Lung (tissue), 12 donors: Measurements from ENCODE around the gene TAS1R1. TPM values are rescaled to one million over a fixed set of nuclear protein-coding genes. Genes with fewer than 3 reads are reported as not detected.

Experiments
- ATAC-seq: fragments of 200-7000 bp; cut with Tn5 transposase; one replicate; pipeline ENCODE4 v1.9.1; 2020; ENCODE audit warnings: moderate number of reproducible peaks; ENCODE audit not compliant: insufficient read depth, low FRiP score
- DNase-seq, 3 donors: peaks; one replicate each; pipeline ENCODE4 v3.0.0-alpha.2; 2013 to 2017
- H3K27ac ChIP-seq, 2 donors: one replicate each; pipeline ENCODE4 v1.5.1; 2013; ENCODE audit warnings: mild to moderate bottlenecking in 2 of 2, moderate library complexity in 2 of 2, control low read depth in 1 of 2, inconsistent platforms in 1 of 2, low read depth in 1 of 2, low read length in 1 of 2
- H3K27me3 ChIP-seq, 3 donors: one replicate each; pipeline ENCODE4 v1.5.1; 2013; ENCODE audit warnings: low read length in 2 of 3; ENCODE audit not compliant: control insufficient read depth in 3 of 3, insufficient read depth in 3 of 3
- H3K36me3 ChIP-seq, 4 donors: one replicate each; pipeline ENCODE4 v1.5.1; 2013; ENCODE audit warnings: low read length in 4 of 4, mild to moderate bottlenecking in 1 of 4, moderate library complexity in 1 of 4; ENCODE audit not compliant: control insufficient read depth in 4 of 4, insufficient read depth in 4 of 4
- H3K4me1 ChIP-seq, 5 donors: one replicate each; pipeline ENCODE4 v1.5.1; 2013; ENCODE audit warnings: low read length in 5 of 5, mild to moderate bottlenecking in 2 of 5, moderate library complexity in 1 of 5; ENCODE audit not compliant: control insufficient read depth in 5 of 5, insufficient read depth in 5 of 5
- H3K4me3 ChIP-seq: one replicate; pipeline ENCODE4 v1.5.1; 2013; ENCODE audit warnings: mild to moderate bottlenecking, control low read depth, moderate library complexity
- H3K9ac ChIP-seq, 2 donors: one replicate each; pipeline ENCODE4 v1.5.1; 2013; ENCODE audit warnings: low read length in 2 of 2, control low read depth in 1 of 2; ENCODE audit not compliant: insufficient read depth in 1 of 2
- H3K9me3 ChIP-seq, 4 donors: one replicate each; pipeline ENCODE4 v1.5.1; 2013; ENCODE audit warnings: low read length in 3 of 4, mild to moderate bottlenecking in 1 of 4, moderate library complexity in 1 of 4; ENCODE audit not compliant: control insufficient read depth in 4 of 4, insufficient read depth in 3 of 4
- CTCF ChIP-seq: IDR thresholded peaks from 2 replicates; pipeline ENCODE4 v1.5.1; 2012; ENCODE audit warnings: mild to moderate bottlenecking; ENCODE audit errors: control extremely low read depth, extremely low read depth
- WGBS, 2 donors: extraction: QIAGEN DNeasy Blood & Tissue Kit; methylation state at CpG; one replicate each; pipeline ENCODE4 v1.1.7; 2013; 5-methylcytosine and 5-hydroxymethylcytosine counted together
- polyA plus RNA-seq, 2 donors: library from polyadenylated mRNA; stranded (reverse); fragments of 200-250 nt; gene quantifications; one replicate each; pipeline ENCODE4 v1.2.1, GENCODE V29; 2013
- total RNA-seq, 2 donors: library from RNA; depleted of rRNA in 1 of 2; stranded (reverse); fragments of >200 nt in 1 of 2; gene quantifications; one replicate each; pipeline ENCODE4 v1.2.1, GENCODE V29; 2014 to 2021
- donor health status: control.
- donor health status: control.
- donor health status: Bipolar disorder and iron deficiency.
- donor health status: healthy.
- donor health status: DM: yes; HTN: yes; CAD: no.

Gene TAS1R1
- total and polyA plus RNA-seq, 4 donors = 0.02 to 0.51 (median 0.15) TPM

- peaks cover 0 to 75% (median 37%) of the 10 kb centered on the region in 4 donors for H3K36me3 ChIP-seq
- H3K9me3 ChIP-seq = no peaks in the 10 kb centered on the region
- ATAC-seq (no peak), DNase-seq (no peak)
- peaks cover 0 to 2% (median 0%) of the 10 kb centered on the region in 5 donors for H3K4me1 ChIP-seq
- no peak overlapping the region for H3K9ac ChIP-seq
- WGBS, 2 donors = 94 to 96% methylated on average over 38 of the region's 38 CpGs
- H3K4me3 ChIP-seq = no peak overlapping the region
- H3K27ac ChIP-seq = no peak overlapping the region
- H3K27me3 ChIP-seq = no peaks in the 10 kb centered on the region
- TF ChIP-seq CTCF = no peak
Observed at GRCh38 chr1:6592865-6593593, 37.9 kb downstream of the TAS1R1 start.

- no peak overlapping the region for H3K4me3 ChIP-seq
- no peak overlapping the region for H3K27ac ChIP-seq
- DNase-seq (no peak), ATAC-seq (no peak)
- TF ChIP-seq CTCF = no peak
- H3K27me3 ChIP-seq = no peaks in the 10 kb centered on the region
- peaks cover 0 to 2% (median 0%) of the 10 kb centered on the region in 5 donors for H3K4me1 ChIP-seq
- no peaks in the 10 kb centered on the region for H3K9me3 ChIP-seq
- 95 to 96% methylated on average over 15 of the region's 15 CpGs for WGBS, 2 donors
- no peak overlapping the region for H3K9ac ChIP-seq
- peaks cover 0 to 71% (median 35%) of the 10 kb centered on the region in 4 donors for H3K36me3 ChIP-seq
Observed at GRCh38 chr1:6593810-6594209, 38.7 kb downstream of the TAS1R1 start.

GRCh38 chr1:6594977-6595740 is 40.1 kb downstream of the TAS1R1 start:
- WGBS, 2 donors = 85 to 93% methylated on average over 11 of the region's 11 CpGs

More at GRCh38 chr1:6594977-6595740, 40.1 kb downstream of the TAS1R1 start:
- Histone ChIP-seq H3K4me1 (peaks cover 0 to 11% (median 2%) of the 10 kb centered on the region in 5 donors), H3K4me3 (no peak overlapping the region), H3K9ac (no peak overlapping the region), H3K9me3 (no peaks in the 10 kb centered on the region), H3K27ac (no peak overlapping the region), H3K27me3 (no peaks in the 10 kb centered on the region), H3K36me3 (peaks cover 0 to 65% (median 33%) of the 10 kb centered on the region in 4 donors)
- no peak for DNase-seq
- ATAC-seq = no peak
- TF ChIP-seq CTCF = no peak
